ENCODE measurements around the gene S100PBP.

Gene S100PBP

DNA sequence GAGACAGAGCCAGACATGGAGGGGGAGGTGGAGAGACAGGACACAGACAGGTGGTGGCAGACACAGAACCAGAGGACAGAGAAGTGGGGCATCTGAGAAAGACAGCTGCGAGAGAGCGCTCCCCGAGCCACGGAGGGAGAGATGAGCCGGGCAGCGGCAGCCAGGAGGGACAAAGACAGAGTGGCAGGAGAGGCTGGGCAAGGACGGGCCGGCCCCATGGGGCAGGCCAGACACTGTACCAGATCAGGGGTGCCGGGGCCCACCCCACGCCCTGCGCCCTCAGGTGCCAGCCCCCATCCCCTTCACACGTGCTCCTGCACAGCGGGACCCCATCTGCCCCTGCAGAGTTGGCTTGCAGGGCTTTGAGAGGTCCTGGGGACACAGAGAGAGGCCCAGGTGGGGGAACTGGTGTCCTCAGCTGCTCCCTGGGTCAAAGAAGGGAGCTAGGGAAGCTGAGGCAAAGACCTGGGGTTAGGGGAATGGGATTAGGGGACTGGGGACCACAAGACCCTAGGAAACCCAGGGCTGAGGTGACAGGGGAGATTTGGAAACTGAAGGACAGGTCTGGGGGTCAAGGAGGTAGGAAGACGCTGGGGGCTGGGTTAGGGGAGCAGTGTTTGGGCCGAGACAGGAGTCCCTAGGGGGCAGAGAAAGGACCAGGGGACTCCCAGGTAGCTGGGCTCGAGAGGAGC lies 52.6 kb downstream of the S100PBP start:
- no peak for DNase-seq (ENCODE audit: low read depth in 1 of 2, low spot score in 1 of 2)

DNA sequence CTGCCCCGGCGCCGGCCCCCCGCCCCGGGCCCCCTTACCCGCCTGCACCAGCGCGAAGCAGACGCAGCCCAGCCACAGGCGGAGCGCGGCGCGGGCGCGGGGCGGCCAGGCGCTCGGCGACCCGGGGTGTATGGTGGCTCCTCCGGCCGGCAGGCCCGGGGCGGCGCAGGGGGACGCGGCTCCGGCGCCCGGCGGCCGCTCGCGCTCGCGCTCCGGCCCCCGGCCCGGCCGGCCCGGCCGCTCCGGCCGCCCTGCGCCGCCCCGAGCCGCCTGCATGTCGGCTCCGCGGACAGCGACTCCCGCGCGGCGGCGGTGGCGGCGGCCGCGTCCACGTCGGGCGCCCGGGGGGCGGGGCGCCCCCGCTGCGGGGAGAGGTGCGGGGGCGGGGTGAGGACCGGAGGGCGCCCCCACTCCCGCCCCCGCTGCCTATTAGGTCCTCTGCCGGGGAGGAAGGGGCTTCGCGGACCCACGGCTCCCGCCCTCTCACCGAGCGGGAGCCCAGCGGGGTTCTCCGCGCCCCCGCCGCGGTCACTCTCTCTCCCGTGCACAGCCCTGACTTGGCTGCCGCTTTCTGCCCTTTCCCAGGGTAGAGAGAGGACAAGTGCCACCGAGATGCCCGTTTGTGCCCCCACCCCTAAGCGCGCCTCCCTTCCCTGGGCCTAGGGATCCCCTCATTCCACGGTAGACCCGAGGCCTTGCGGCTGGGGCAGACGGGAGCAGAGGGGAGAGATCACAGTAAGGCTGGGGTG lies 53.3 kb downstream of the S100PBP start, which contains the start of gene FNDC5:
Gene FNDC5, minus strand, starts transcription at position 298 of the 749 bp plus-strand sequence.
- no peak for DNase-seq (ENCODE audit: low read depth in 1 of 2, low spot score in 1 of 2)

DNA sequence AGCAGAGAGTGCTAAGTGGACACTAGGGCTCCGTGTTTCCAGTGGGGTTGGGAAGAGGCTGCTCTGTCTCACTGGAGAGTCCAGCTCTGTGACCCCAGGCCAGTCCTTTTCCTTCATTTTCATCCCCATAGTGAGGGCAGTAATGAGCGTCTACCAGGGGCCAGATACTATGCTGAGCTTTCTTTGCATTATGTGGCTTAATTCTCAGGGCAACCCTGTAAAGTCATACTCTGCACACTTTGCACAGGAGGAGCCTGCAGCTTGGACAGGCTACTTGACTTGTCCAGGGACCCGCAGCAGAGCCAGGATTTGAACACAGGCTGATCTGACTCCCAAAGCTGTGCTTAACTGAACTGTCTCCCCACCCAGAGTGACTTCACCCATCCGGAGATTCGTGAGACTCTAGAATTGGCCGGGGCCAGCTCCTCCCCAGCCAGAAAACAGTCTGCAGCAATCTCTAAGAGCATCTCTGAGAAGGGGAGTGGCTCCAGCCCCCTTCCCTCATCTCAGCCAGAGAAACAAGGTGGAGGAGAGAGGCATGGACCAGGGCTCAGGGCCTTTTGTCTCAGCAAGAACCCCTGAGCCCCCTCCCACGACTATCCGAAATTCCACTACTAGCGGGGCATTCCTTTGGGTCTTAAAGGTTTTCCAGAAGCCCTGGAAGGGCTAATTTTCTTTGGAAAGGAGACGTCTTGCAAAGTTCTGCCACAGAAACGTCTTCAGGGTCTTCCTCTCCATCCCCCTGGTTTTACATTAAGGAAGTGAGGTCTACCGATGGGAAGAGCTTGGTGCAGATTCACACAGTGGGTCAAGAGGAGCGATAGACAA lies 54.1 kb downstream of the S100PBP start:
- DNase-seq (ENCODE audit: low read depth in 1 of 2, low spot score in 1 of 2): no peak

DNA sequence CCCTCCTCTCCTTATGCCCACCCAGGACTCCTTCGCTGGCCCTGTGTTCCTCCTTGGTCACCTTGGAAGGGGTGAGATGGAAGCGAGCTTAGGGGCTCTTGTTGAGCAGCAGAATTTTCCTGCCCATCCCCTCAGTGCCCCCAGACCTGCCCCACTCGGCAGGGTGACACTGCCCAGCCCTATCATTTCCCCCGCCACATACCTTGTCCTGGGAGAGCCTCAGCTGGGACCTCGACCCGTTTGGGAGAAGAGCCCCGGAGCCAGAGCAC lies 54.7 kb downstream of the S100PBP start:
- no peak for DNase-seq (ENCODE audit: low read depth in 1 of 2, low spot score in 1 of 2)

DNA sequence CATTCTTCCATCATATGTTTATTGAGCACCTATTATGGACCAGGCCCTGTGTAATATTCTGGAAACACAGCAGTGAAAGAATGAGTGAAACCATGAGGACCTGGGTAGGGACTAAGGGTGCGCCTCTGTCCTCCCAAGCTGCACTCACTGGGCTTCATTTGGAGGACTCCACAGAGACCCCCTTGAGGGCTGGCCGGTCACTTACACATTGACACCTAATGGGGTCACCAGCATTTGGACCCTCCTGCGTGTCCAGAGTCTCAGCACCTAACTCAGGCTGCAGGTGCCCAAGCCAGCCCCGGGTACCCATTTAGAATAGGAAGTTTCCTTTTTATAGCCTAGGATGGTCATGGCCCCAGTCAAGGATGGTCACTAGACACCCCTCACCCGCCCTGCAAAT lies 56.0 kb downstream of the S100PBP start:
- DNase-seq (ENCODE audit: low read depth in 1 of 2, low spot score in 1 of 2): no peak

DNA sequence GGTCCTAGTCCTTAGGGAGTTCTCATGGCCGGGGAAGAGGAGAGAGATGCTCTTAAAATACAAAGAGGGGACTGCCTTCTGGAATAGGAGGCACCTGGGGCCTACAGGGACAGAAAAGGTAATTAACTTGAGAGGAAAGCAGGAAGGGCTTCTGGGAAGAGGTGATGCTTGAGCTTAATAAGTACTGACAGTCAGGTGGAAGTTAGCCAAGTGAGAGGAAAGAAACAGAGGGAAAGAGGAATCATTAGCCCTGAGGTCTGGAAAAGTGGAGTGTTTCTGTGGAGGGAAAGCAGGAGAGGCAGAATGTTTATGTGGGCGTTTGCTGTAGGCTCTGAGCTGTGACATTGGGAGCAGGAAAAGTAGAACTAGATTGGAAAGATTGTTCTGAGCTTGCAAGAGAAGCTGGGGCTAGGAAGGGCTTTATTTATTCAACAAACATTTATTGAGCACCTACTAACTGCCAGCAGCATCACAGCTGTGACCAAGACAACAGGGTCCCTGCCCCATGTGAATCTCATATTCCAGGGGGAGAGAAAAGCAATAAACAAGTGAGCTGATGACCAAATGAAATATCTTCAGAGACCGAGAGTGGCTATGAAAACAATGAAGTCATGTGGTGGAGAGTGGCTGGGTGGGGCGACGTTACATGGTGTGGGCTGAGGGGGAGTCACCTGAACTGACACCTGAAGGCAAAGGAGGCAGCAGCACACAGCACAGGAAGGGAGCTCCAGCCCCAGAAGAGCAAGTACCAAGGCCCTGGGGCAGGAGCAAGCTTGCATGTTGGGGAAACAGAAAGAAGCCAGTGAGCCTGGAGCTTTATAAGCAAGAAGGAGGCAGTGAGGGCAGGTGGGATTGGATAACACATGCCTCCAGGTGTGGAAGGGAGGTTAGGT lies 57.7 kb downstream of the S100PBP start:
- DNase-seq (ENCODE audit: low read depth in 1 of 2, low spot score in 1 of 2): no peak

DNA sequence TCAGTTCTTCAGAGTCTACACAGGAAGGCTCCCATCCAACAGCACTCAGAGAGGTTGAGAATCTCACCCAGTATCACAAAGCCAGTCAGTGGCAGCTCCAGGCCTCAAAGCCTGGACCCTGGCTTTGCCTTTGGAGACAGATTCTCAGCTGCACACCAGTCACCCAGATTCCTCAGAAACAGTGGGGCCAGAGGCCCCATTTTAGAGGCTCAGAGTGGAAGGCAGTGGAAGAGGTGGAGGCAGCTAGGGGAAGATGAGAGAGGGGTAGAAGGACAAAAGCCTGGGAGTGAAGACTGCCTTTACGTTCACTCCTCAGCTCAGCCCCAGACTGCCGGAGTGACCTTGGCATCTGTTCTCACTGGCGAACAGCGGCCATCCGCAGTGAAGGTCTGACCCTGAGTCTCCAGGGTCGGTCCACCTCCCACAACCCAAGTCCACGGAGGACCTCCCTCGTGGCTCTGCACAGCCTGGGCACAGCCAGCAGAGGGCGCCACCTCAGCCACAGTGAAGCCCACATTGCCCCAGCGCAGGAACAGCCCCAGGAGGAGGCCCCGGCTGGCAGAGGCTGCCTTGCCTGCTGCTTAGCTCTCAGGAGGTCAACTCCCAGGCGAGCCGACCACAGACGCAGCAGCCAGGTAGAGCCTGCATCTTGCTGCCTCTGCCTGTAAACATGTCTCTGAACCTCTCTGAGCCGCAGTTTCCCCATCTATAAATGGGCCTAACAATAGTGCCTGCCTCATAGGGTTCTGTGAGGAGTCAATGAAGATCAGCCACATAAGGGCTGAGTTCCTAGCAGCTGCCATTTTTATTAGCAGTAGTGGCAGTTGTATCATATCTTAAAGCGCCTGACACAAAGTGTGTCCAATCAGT lies 59.1 kb downstream of the S100PBP start:
- DNase-seq (ENCODE audit: low read depth in 1 of 2, low spot score in 1 of 2): peak in 1 of 2 donors; percentile 47

DNA sequence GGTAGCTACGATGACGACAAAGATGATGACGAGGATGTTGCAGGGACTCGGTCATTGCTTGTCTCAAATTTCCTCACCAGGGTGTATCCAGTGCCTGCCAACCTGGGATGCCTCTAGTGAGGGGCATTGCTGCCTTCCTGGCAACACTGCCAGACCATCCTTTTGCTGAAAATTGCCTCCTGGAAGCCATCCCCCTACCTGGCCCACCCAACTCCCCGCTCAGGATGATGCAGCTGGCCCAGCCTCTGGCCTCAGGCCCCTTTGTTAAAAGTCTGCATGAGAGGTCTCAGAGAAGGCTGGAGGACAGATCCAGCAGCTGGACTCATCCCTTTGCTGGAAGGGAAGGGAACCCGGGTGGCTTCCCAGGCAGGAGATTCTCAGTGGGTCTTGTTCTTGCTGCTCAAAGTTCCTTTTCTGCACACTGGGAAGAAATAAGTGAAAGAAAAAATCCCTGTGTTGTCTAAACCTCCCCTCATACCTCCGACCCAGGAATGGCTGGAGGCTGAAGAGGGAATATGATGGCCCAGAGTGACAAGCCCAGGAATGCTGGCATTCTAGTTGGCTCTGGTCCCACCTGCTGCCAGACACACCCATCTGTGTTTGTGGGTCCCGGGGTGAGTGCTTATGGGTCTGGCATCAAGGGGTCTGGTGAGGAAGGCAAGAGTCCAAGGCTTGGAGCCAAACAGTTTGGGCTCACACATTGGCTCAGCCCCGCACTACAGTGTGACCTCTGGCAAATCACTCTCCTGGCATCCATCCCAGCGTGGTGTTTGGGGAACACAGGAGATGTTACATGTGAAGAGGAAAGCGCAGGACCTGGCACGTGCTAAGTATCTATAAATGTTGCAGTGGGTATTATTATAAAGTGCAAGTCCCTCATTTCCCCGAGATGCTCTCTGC lies 60.0 kb downstream of the S100PBP start:
- DNase-seq (ENCODE audit: low read depth in 1 of 2, low spot score in 1 of 2): no peak

DNA sequence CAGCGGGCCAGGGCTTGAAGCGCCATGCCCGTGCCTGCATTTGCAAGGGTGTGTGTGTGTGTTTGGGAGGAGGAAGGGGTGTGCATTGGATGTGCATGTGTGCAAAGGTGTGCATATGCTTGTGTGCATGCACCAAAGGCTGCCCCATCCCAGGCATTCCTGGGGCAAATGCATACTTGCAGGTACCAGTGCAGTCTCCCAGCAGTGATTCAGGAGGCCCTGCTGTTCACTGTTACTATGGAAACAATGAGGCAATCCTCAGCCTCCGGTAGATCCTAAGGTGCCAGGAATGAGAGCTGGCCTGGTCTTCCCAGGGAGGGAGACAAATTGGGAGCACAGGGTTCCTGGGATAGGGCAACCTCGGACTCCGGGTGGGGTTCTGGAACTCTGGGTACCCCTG lies 60.7 kb downstream of the S100PBP start:
- no peak for DNase-seq (ENCODE audit: low read depth in 1 of 2, low spot score in 1 of 2)

DNA sequence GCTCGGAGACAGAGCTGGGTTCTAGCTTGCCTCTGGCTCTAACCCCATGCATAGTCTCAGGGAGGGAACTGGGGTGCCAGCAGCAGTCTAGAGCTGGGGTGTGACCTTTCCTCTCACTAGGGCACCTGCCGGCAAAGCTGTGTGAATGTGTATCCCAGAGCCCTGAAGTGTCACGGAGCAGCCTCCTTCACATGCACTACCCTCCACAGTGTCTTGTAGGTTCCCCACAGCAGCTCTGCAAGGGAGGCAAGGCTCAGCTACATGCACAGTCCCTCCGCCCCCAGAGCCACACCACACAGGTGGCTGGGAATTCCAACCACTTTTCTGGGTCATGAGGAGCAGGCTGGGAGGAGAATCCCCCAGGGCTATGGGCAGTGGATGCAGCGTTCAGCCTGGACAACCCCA lies 61.2 kb downstream of the S100PBP start:
- DNase-seq (ENCODE audit: low read depth in 1 of 2, low spot score in 1 of 2): no peak

DNA sequence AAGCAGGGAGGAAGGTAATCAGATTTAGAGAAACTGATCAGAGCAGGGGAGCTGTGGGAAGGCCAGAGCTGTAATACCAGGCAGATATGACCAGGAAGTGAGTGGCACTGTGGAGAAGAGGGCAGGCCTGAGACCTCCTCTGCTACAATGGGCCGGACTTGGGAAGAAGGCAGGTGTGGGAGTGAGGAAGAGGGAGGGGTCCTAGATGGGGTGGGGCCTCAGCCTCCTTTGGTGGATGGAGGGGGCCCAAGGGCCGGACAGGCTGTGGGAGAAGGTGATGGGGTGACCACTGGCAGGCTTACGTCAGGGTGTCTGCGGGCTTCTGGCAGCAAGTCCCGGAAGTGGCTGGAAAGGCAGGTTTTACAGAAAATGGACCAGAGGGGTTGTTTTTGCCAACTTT lies 63.8 kb downstream of the S100PBP start:
- DNase-seq (ENCODE audit: low read depth in 1 of 2, low spot score in 1 of 2): no peak

DNA sequence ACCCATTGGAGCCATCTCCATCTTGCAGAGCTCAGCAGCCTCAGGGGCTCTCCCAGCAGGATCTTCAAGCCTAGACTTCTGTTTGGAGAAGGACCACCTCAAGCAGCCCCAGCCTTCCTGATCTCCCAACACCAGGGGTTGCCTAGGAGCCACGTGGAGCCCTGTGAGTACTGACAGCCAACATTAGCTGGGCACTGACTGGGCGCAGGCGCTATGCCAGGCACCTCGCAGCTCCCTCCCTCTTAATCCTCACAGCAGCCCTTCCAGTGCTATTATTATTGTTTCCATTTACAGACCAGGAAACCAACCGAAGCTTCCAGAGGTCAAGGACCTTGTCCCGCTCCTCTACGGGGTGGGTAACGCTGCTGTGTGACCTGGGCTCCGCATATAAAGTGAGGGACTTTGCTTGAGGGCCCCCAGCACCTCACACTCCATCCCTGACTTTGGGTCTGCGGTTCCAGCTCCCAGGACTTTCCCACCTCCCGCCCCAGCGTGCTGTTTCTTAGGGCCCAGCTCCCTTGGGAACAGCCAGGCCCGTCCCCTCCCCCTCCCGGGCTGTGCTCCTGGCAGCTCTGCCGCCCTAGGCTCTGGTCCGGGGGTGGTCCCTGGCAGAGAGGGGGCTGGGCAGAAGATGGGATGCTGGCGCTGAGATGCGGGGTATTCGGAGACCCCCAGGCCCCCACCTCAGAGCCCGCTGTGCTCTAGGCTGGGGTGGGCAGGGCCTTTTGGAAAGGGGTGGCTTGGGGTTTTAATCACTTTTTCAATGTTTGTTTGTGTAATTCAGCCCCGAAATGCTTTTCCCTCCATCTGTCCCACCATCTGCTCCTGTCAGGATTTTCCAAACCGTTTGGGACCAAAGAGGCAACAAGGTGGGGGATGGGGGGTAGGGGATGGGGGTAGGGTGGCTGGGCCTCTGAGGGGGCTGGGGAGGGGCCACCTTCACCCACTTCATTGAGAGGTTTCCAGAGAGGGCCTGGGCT lies 64.7 kb downstream of the S100PBP start:
- DNase-seq (ENCODE audit: low read depth in 1 of 2, low spot score in 1 of 2): no peak

DNA sequence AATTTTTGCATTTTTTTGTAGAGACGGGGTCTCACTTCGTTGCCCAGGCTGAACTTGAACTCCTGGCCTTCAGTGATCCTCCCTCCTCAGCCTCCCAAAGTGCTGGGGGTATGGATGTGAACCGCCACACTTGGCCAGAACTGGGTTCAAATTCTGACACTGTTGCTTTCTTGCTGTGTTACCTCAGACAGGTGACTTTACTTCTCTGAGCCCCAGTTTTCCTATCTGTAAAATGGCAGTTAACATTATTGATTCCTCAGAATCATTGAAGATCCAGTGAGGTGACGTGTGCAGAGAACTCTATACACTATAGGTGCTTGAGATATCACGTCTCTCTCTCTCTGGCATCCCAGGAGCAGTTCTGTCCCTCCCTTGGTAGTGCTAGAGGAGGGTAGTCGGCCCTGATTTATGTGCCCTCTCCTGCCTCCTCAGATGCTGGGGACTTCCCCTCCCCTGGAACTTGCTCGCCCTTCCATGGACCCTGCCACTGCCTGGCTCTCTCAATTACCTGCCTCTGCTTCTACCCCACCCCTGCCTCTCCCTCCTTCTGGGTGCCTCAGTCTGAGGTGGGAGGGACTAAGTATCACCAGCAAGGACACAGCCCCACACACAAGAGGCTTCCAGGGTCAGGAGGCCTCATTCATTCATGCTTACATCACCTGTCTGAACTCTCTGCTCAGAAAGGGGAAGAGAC lies 66.0 kb downstream of the S100PBP start:
- no peak for DNase-seq (ENCODE audit: low read depth in 1 of 2, low spot score in 1 of 2)

DNA sequence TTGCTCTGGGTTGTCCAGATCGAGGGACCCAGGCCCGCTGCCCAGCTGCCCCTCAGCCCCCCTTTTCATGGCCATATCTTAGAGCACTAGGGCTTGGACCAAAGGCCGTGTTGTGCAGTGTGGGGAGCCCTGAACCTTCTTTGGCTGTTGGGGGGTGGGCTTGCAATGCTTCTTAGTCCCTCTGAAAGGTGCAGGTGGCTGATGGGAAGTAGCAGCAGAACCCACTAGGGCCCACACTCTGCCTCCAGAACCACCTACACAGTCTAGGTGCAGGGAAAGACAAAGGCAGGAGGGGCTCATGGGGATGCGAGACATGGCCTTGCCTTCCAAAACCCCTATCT lies 66.5 kb downstream of the S100PBP start:
- no peak for DNase-seq (ENCODE audit: low read depth in 1 of 2, low spot score in 1 of 2)

DNA sequence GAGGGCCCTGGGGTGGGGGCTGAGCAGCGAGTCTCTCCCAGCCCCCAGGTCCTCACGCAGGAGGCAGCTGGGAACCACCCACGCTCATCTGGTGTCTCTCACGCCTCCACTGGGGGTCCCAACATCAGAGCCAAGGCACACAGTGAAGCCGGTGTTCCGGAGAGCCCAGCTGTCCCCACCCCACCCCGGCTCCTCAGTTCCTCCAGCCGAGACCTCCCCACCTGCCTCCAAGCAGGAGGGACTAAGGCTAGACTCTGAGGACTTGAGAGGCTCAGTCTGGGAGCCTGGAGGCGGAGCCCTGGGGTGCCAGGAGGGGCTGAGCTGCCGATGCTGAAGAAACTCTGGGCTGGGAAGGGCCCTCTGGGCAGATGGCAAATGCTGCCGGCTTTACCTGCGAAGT lies 67.3 kb downstream of the S100PBP start:
- no peak for DNase-seq (ENCODE audit: low read depth in 1 of 2, low spot score in 1 of 2)

DNA sequence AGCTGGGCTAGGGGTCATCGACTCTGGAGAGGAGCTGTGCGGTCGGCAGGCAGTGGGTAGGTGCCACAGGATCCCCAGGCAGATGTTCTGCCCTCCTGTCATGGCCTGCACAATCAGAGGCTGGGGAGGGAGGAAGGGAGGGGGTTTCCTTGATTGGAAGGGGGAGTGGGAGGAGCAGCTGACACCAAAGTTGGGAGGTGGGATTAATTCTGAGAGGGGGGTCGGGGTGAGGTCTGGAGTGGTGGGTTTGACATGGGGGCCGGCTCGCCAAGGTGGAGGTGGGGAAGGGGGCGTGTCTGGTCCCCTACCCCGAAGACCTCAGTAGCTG lies 68.2 kb downstream of the S100PBP start:
- no peak for DNase-seq (ENCODE audit: low read depth in 1 of 2, low spot score in 1 of 2)

DNA sequence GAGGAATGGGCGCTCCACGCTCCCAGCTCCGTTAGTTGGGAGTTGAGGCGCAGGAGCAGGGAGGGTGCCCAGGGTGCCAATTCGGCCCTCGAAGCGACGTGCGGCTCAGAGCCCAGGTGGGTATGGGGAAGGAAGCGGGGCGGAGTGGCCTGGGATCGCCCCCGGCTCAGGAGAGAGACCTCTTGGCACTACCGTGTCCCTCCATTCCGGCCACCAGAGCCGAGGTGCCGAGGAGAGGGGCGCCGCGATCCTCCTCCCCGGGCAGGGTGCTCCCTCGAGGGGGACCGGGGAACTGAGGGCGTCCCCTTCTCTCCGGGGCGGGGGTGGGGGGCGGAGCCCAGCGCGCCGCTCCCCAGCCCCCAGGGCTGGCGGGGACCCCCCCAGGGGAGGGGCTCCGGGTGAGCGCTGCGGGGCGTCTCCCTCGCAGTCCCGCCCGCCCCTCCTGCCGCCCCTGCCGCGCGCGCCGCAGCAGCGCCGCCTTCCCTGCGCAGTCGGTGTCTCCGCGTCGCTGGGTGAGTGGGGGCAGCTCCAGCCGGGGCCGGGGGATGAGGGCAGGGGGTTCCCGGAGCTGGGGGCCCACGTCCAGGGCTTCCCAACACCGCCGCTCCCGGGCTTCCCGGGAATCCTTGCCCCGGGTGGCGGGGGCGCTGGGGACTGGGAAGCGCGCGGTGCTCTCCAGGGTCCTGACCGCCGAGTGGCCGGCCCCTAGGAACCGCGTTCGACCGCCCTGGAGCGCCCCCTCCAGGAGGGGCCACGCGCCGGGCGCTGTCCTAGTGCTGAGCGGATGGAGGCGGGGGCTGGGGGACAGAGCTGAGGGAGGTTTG lies 68.8 kb downstream of the S100PBP start, which contains the start of gene HPCA:
Gene HPCA, plus strand, starts transcription at position 488 of the 824 bp plus-strand sequence. CDS start 2,408 bp downstream, outside the sequence.
- no peak for DNase-seq (ENCODE audit: low read depth in 1 of 2, low spot score in 1 of 2)
